Mesothelial cell of epicardium (in vitro differentiated cells): ENCODE data around the gene TAS2R50. TPM values are rescaled to one million over a fixed set of nuclear protein-coding genes. Genes with fewer than 3 reads are reported as not detected.

Experiments
- DNase-seq, 2 experiments: peaks; one replicate each; pipeline ENCODE4 v3.0.0; 2021; ENCODE audit warnings: low spot score in 2 of 2; ENCODE audit not compliant: unreplicated experiment in 2 of 2
- H3K27ac Mint-ChIP-seq: 2 replicates; pipeline ENCODE4 v1.8.0; 2021; ENCODE audit warnings: mixed read lengths
- H3K27me3 Mint-ChIP-seq: 2 replicates; pipeline ENCODE4 v1.8.0; 2021; ENCODE audit warnings: low read depth, mixed read lengths
- H3K36me3 Mint-ChIP-seq: 2 replicates; pipeline ENCODE4 v1.8.0; 2021; ENCODE audit warnings: mixed read lengths
- H3K4me1 Mint-ChIP-seq: 2 replicates; pipeline ENCODE4 v1.8.0; 2021; ENCODE audit warnings: mixed read lengths
- H3K4me3 Mint-ChIP-seq: 2 replicates; pipeline ENCODE4 v1.8.0; 2021; ENCODE audit warnings: mild to moderate bottlenecking, moderate library complexity, mixed read lengths
- H3K9me3 Mint-ChIP-seq: 2 replicates; pipeline ENCODE4 v1.8.0; 2021; ENCODE audit warnings: mixed read lengths
- CTCF ChIP-seq: fragments of 200-600 bp; sonication (generic); IDR thresholded peaks from one replicate; pipeline ENCODE4 v1.5.0; 2021; ENCODE audit warnings: antibody characterized with exemption; ENCODE audit not compliant: unreplicated experiment
- total RNA-seq: library from RNA; stranded (reverse); gene quantifications from 3 replicates; pipeline ENCODE4 v1.2.1, GENCODE V29; 2021

TAS2R50 gene
- total RNA-seq, 1 donor from 2014 or later: 3.4 TPM

- no peak for DNase-seq
- Mint-ChIP-seq H3K27me3 (no peaks in the 10 kb centered on the region), H3K9me3 (peaks cover 9% of the 10 kb centered on the region), H3K27ac (peak overlapping the region; percentile 35), H3K36me3 (peaks cover 7% of the 10 kb centered on the region), H3K4me1 (no peaks in the 10 kb centered on the region), H3K4me3 (no peak overlapping the region)
- no peak for TF ChIP-seq CTCF
Observed at GRCh38 chr12:10967409-10967808, 19.3 kb downstream of the TAS2R50 start.

DNA sequence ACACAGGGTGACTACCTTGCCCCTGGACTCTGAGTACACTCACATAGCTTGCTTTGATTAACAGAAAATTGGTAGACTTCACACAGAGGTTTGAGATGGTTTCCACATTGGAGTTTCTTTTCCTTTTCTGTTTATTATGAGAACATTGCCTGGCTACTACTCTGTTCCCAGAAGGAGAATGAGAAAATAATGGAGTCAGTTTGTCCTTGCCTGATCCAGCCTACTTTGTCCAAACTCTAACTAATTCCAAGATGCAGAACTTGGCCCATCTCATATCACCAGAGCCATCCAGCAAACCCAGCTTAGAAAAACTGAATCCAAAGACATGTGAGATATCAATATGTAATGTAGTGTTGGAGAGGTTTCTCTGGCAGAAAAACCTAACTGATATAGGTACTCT is 20.4 kb downstream of the TAS2R50 start:
- Mint-ChIP-seq H3K36me3 (peaks cover 9% of the 10 kb centered on the region), H3K27ac (no peak overlapping the region), H3K4me3 (no peak overlapping the region), H3K9me3 (peaks cover 9% of the 10 kb centered on the region), H3K27me3 (no peaks in the 10 kb centered on the region), H3K4me1 (no peaks in the 10 kb centered on the region)
- TF ChIP-seq CTCF: no peak
- no peak for DNase-seq

- Mint-ChIP-seq H3K9me3 (peaks cover 9% of the 10 kb centered on the region), H3K4me3 (no peak overlapping the region), H3K4me1 (no peaks in the 10 kb centered on the region), H3K36me3 (peaks cover 9% of the 10 kb centered on the region), H3K27me3 (no peaks in the 10 kb centered on the region), H3K27ac (no peak overlapping the region)
- TF ChIP-seq CTCF: no peak
- DNase-seq: no peak
Observed at GRCh38 chr12:10965476-10965875, 21.2 kb downstream of the TAS2R50 start.

- Mint-ChIP-seq H3K27me3 (no peaks in the 10 kb centered on the region), H3K4me1 (no peaks in the 10 kb centered on the region), H3K36me3 (peaks cover 40% of the 10 kb centered on the region), H3K4me3 (no peak overlapping the region), H3K9me3 (peaks cover 35% of the 10 kb centered on the region), H3K27ac (no peak overlapping the region)
- TF ChIP-seq CTCF: no peak
- no peak for DNase-seq
Observed at GRCh38 chr12:10960211-10960610, 26.5 kb downstream of the TAS2R50 start.

- Mint-ChIP-seq H3K27ac (no peak overlapping the region), H3K4me3 (no peak overlapping the region), H3K36me3 (peaks cover 43% of the 10 kb centered on the region), H3K4me1 (no peaks in the 10 kb centered on the region), H3K9me3 (peaks cover 39% of the 10 kb centered on the region), H3K27me3 (no peaks in the 10 kb centered on the region)
- no peak for DNase-seq
- TF ChIP-seq CTCF: no peak
Observed at GRCh38 chr12:10959804-10960203, 26.9 kb downstream of the TAS2R50 start.

GRCh38 chr12:10957741-10958140 is 29.0 kb downstream of the TAS2R50 start:
- Mint-ChIP-seq H3K9me3 (peaks cover 52% of the 10 kb centered on the region), H3K36me3 (peaks cover 60% of the 10 kb centered on the region), H3K4me1 (no peaks in the 10 kb centered on the region), H3K27me3 (no peaks in the 10 kb centered on the region), H3K27ac (no peak overlapping the region), H3K4me3 (no peak overlapping the region)
- DNase-seq: no peak
- no peak for TF ChIP-seq CTCF
